Left ventricle myocardium superior (tissue), 1 donor: Measurements from ENCODE around the gene HERC5. TPM values are rescaled to one million over a fixed set of nuclear protein-coding genes. Genes with fewer than 3 reads are reported as not detected.

Experiments used
- ATAC-seq: fragments of 200-7000 bp; cut with Tn5 transposase; one replicate; pipeline ENCODE4 v1.9.1; 2020; ENCODE audit warnings: mild to moderate bottlenecking, moderate library complexity
- DNase-seq: peaks from one replicate; pipeline ENCODE4 v3.0.0-alpha.2; 2020
- intact Hi-C: fragments of 100-400 bp; cut with micrococcal nuclease; formaldehyde crosslinking; loops from one replicate; pipeline ENCODE4 v1.11.0; 2022
- total RNA-seq: library from RNA; stranded (reverse); fragmentation: NEBNext Ultra II Directional; extraction: Animal tissue kit (Norgen Biotek cat#: 25700); gene quantifications from one replicate; pipeline ENCODE4 v1.2.1, GENCODE V29; 2021
- donor health status: DM: no; HTN: yes; CAD: no; lungs with severe emphysema.

HERC5 gene
- total RNA-seq, 1 donor from 2014 or later = 2.0 TPM

DNA sequence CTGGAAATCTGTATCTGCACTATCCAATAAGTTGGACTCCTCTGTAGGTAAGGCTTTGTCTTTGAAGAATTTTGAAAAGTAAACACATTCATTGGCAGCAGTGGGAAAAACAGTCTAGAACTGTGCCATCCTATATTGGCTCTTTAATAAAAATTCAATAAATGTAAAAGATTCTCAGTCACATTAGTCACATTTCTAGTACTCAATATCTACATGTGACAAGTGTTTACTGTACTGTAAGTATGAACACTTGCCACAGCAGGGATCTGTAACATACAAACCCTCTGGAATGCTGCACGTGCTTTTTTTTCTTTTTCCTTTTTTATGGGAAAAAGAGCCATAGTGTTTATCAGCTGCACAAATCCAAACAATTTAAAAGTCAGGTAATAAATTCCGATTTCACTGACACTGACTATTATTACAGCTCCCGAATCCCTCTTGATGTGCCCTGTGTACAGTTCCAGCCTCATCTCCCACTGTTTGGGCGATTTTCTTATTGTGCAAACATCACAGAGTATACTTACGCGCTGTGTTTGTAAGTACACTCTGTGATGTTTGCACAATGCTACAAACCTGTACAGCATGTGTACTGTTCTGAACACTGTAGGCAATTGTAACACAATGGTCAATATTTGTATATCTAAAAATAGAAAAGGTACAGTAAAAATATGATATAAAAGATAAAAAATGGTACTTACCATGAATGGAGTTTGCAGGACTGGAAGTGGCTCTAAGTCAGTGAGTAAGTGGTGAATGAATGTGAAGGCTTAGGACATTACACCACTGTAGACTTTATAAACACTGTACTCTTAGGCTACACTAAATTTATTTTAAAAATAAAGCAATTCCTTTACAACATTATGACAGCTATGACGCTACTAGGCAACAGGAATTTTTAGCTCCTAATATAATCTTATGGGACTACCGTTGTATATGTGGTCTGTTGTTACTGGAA lies 57.9 kb downstream of the HERC5 start:
- no peak for DNase-seq
- no peak for ATAC-seq
- intact Hi-C loops = loop anchor here (5.0 to 10.0 kb wide), 2 partner anchors 140 to 298 kb away; partner anchors contain the start of gene HERC6

DNA sequence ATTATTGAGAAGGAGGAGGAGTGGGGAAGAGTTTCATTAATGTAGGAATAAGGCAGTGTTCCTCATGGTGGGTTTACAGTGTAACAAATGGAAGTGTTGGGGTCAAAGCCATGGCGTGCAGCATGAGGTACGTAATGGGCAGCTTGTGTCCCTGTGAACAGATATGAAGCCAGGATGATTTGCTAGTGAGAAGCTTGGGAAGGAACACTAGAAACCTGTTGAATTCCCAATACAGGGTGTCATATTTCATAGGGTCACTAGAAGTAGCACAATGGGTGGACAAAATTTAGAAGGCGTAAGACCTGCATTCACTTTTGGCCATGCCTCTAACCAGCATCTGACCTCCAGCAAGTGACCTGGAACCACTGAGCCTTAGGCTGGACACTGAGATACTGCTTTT lies 59.8 kb downstream of the HERC5 start:
- DNase-seq = no peak
- ATAC-seq = no peak
- intact Hi-C loops = loop anchor here (5.0 to 10.0 kb wide), 2 partner anchors 142 to 299 kb away; partner anchors contain the start of gene HERC6

DNA sequence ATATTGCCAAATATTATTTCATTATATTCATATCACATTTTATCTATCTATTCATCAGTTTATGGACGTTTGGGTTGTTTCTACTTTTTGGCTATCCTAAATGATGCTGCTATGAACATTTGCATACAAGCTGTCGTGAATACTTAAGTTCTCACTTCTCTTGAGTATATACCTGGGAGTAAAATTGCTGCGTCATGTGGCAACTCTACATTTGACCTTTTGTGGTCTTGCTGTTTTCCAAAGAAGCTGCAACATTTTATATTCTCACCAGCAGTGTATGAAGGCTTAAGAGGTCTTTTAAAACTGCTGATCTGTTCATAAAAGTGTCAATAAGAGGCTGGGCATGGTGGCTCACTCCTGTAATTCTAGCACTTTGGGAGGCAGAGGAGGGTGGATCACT lies 60.9 kb downstream of the HERC5 start:
- intact Hi-C loops = loop anchor here (5.0 to 10.0 kb wide), 2 partner anchors 143 to 301 kb away; partner anchors contain the start of gene HERC6
- no peak for DNase-seq
- no peak for ATAC-seq

DNA sequence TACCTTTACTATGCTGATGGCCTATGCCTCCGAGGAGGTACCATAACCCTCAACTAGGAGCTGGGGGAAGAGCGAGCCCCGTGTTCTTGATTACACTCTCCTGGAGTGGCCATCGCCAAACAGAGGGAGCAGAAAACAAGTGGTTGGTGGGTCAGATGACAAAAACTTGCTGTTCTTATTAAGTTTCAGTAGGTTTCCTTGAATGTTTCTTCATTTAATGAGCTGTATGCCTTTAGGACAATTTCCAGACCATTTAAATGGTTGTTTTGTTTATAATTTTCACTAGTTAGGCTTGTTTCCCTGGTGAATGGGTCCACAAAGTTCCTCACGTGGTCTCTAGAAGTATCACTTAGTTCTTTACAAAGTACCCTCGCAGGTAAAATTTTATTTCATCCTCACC lies 62.0 kb downstream of the HERC5 start:
- intact Hi-C loops = loop anchor here (5.0 to 10.0 kb wide), 2 partner anchors 144 to 302 kb away; partner anchors contain the start of gene HERC6
- no peak for ATAC-seq

DNA sequence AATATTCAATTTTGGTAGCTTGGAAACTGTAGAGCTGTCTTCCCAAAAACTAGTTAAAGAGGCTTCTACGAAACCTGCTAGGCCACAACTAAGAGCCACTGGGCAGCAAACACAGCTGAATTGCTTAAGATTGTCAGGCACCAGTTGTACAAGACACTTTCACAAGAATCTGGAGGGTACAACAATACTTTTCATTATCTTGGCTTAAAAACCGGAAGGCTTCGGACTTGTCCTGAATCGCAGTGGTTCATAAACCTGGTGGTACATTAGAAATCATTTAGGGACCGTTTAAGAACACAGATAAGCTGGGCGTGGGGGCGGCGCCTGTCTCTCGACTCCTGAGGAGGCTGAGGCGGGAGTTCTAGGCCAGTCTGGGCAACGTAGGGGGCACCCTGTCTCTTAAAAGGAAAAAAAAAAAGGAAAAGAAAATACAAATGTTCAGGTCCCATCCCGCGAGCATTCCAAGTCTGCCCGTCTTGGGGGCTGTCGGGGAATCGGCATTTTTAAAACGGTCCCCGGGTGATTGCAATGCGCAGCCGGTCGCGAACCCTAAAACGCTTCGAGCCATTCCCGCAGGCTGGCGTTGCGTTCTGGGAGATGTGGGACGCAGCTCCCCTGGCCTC lies 65.9 kb downstream of the HERC5 start:
- peak; percentile 68 for DNase-seq
- intact Hi-C loops = no loop called here
- ATAC-seq = peak; percentile 44

More for the DNA sequence above, 62.0 kb downstream of the HERC5 start:
- DNase-seq = no peak

DNA sequence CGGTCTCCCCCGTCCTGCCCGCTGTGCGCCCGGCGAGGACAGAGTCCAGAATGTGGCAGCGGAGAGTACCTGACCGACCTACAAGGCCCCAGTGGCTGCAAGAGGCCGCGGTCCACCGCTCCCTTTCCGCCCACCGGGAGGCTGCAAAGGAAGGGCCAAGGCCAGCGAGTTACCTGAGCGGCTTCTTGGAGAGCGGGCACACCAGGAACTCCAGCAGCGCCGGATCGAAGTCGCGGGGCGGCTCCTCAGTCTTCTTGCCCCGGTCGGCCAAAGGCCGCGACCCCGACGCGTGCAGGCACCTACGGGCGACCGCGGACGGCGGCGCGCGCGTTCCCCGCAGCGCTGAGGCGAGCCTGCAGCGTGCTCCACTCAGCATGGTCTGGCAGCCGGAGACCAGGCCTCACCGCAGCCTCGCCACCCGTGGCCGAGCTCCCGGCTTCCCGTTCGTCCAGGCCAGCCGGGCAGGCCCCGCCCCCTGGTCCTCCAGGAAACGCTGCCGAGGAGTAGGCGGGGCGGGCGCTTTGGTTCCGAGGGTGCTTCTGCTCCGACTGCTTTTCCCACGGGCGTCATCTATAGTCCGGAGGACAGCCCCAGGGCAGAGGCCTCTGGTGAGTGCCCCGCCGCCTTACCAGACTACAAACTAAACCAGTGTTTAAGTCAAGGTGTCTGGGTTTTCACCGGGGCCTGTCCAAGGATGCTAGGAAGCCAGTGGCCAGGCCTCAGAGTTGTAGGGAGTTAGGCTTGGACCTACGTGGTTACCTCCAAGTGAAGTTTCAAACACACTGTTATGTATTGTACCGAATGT lies 66.6 kb downstream of the HERC5 start, which contains the start of gene PYURF:
PYURF (minus strand) TSS at position 452 of the 805 bp plus-strand sequence; CDS start at position 376, 76 bp downstream.
- intact Hi-C loops = no loop called here
- ATAC-seq (peak; percentile 99), DNase-seq (peak; percentile 99)

DNA sequence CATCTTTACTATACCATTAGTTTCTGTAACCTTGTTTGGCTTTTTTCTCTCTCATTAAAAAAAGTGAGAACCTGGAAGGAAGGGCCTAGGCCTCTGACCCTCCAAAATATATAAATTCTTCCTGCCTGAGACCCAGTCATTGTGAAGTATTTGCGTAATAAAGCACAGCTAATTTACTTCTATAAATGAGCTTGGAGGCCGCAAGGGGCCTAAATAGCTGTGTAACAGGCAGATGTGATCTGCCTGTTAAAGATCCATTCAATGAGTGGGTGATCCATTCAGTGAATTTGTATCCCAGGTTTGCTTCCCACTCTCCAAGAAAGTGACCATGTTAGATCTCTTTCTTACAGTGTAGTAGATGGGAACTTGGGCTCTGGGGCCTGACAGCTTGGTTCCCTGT lies 67.3 kb downstream of the HERC5 start:
- no peak for ATAC-seq
- intact Hi-C loops = no loop called here
- DNase-seq = no peak

DNA sequence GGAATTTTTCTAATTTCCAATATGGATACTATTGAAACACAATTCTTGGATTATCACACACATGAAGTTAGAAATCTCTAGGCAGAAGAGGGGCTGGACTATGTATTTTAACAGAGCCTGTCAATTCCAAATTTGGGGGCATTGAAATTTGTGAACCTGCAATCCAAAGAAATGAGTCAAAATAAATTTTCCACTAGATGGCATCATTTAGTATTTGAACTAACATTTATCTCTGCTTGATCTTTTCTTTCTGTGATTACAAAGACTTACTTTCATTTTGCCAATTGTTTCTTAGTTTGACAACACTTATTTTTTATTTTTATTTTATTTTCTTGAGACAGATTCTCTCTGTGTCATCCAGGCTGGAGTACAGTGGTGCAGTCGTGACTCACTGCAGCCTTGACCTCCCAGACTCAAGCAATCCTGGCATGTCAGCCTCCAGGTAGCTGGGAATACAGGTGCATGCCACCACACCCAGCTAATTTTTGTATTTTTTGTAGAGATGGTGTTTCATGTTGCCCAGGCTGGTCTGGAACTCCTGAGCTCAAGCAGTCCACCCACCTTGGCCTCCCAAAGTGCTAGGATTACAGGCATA lies 69.4 kb downstream of the HERC5 start:
- ATAC-seq (no peak), DNase-seq (no peak)
- intact Hi-C loops = no loop called here

DNA sequence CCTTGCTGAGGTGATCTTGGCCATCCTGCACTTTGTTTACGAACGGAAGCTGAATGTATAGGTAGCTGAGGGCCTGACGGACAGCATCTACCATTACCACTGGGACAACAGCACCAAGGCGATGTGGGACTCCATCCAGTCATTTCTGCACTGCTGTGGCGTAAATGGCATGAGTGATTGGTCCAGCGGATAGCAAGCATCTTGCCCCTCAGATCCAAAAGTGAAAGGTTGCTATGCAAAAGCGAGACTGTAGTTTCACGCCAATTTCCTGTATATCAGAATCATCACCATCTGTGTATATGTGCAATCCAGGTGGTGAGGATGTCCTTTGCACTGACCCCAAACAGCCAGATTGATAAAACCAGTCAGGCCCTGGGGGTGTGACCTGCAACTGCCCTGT lies 70.9 kb downstream of the HERC5 start:
- no peak for ATAC-seq
- no peak for DNase-seq
- intact Hi-C loops = no loop called here

DNA sequence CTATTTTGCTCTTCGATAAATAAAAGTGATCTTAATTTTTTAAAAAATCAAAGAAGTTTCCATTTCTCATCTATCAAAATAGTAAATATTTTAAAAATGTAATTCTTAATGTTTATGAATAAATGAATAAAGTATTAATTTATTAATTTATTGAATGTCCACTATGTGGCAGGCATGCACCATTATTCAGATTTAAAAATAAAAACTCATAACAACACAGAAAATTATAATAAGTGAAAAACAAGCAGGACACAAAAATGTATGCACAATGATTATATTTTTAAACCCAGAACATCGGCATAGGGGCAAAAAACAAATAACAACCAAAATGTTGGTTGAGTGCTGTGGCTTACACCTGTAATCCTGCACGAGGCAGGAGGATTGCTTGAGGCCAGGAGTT lies 71.9 kb downstream of the HERC5 start:
- DNase-seq = no peak
- intact Hi-C loops = no loop called here
- ATAC-seq = no peak

DNA sequence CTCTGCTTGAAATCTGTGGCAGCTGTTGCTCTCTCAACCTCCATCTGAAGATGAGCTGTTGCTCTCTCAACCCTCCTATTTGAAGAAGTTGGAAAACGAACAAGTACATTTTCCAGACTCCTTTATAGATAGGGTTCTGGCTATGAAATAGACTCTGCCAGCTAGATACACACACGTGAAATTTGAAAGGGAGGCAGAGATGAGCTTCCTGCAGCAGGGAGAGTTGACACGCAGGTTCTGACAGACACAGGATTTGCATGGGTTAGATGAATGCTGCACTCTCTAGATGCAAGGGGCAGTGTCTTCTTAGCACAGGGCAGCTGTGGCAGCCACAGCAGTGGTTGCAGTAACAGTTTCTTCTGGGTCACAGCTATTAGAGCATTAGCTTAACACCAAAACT lies 74.6 kb downstream of the HERC5 start:
- intact Hi-C loops = no loop called here
- DNase-seq = no peak
- ATAC-seq = no peak

DNA sequence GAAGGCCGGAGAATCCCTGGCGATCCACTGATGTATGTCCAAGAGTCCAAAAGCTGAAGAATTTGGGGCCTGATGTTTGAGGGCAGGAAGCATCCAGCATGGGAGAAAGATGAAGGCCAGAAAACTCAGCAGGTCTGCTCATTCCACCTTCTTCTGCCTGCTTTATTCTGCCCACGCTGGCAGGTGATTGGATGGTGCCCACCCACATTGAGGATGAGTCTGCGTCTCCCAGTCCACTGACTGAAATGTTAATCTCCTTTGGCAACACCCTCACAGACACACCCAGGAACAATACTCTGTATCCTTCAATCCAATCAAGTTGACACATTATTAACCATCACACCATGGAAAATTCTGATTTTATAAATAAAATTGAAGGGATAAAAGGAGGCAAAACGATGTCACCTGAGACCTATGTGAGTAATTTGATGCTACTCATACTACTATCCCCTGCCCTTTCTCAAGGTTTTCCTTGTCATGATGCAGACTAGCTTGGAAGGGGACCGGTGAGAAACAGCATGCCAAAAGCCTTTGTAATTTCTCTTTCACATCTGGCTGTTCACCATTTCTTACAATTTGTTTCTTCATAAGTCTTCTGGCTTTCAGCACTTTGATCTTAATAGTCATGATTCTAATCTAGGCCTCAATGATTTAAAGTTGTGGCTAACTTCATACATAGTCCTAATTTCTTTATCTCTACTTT lies 76.3 kb downstream of the HERC5 start:
- intact Hi-C loops = no loop called here
- no peak for DNase-seq
- ATAC-seq = no peak

DNA sequence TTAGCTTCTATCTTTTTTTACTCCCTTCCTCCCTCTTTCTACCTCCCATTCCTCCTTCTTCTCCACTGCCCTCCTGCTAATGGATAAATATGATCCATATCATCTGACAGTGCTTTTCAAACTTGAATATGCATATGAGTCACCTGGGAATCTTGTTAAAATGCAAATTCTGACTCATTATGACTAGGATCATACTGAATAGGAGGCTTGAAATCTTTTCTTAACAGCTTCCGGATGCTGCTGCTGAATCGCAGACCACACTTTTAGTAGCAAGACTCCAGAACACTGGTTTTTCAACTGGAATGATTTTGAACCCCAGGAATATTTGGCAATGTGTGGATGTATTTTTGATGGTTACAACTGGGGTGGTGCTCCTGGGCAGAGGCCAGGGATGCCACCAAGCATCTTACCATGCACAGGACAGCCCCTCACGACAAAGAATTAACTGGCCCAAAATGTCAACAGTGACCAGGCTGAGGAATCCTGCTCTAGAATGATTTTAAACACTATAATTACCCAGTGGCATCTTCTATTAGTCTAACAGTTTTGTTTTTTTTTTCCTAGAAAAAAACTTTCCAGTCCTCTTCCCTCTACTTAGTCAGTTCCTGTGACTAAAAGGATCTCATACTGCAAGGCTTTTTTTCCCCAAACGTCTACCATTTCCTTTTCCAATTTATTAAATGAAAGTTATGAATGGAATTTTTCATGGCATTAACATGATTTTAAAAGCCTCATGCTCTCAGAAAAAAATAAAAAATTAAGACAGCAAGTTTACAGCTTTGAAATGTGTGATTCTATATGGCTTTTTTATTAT lies 77.2 kb downstream of the HERC5 start:
- intact Hi-C loops = no loop called here
- no peak for ATAC-seq
- DNase-seq = no peak

DNA sequence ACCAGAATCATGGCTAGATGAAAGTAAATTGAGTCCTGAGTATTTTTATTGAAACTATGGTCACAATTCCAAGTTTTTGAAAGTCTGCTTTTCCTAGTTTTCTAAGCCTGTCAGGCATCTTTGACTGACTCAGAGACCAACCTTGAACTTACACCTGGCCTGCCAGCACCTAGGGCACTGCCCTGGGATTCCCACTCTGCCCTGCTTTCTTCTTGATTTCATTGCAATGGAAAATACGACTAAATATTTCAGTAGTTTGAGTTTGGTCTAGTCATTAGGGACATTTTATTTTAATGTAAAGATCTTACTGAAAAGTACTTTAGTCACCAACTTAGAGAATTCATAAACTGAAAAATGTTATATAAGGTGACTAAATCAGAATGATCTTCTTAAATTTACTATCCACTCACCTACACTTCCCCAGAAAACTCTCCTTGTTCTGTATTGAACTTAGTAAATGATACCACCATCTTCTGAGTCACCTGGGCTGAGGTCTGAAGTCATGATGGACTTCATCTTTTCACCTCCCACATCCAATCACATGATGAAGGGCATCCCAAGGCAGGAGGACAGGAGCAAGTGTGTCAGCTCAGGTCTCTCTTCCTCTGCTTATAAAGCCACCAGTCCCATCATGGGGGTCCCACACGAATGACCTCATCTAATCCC lies 78.3 kb downstream of the HERC5 start:
- intact Hi-C loops = no loop called here
- ATAC-seq = no peak
- DNase-seq = no peak

DNA sequence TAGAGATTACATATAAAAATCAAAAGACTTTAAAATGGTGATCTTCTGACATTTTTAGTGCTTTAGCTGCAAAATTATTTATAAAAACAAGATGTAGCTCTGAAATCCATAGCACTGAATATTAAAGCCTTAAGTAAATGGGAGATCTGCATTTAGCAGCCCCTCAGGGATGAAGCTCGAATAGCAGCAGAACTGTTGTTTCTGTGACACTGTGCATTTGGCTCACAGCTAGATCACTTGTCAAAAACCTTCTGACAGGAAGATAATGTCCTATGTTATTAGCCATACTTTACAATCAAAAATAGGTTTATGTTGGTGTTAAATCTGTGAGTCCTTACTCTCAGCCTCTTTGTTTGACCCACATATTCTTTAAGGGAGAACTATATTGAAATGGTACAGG lies 80.8 kb downstream of the HERC5 start:
- intact Hi-C loops = loop anchor here (2.0 kb wide), 1 partner anchor 121 kb away; no protein-coding TSS in a partner anchor
- ATAC-seq (no peak), DNase-seq (no peak)

DNA sequence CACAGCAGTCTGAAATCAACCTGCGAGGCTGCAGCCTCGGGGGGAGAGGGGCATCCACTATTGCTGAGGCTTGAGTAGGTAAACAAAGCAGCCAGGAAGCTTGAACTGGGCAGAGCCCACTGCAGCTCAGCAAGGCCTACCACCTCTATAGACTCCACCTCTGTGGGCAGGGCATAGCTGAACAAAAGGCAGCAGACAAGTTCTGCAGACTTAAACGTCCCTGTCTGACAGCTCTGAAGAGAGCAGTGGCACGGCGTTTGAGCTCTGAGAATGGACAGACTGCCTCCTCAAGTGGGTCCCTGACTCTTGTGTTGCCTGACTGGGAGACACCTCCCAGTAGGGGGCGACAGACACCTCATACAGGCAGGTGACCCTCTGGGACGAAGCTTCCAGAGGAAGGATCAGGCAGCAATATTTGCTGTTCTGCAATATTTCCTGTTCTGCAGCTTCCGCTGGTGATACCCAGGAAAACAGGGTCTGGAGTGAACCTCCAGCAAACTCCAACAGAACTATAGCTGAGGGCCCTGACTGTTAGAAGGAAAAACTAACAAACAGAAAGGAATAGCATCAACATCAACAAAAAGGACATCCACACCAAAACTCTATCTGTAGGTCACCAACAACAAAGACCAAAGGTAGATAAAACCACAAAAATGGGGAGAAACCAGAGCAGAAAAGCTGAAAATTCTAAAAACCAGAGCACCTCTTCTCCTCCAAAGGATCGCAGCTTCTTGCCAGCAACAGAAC lies 82.6 kb downstream of the HERC5 start:
- DNase-seq (peak; percentile 81), ATAC-seq (peak; percentile 39)
- intact Hi-C loops = loop anchor here (2.0 kb wide), 1 partner anchor 119 kb away; no protein-coding TSS in a partner anchor
